DND-41 (cell line): ENCODE results near the gene PRPF39.

Experiments
- ATAC-seq: fragments of 200-7000 bp; cut with Tn5 transposase; 3 replicates; pipeline ENCODE4 v1.9.1; 2021; ENCODE audit warnings: low read depth; ENCODE audit not compliant: insufficient read depth
- DNase-seq: peaks from one replicate; pipeline ENCODE4 v3.0.0-alpha.2; 2020
- H2AFZ ChIP-seq: 2 replicates; pipeline ENCODE4 v1.6.0; 2012; ENCODE audit warnings: low read depth, low read length
- H3K27ac ChIP-seq: 2 replicates; pipeline ENCODE4 v1.5.1; 2012; ENCODE audit warnings: low read length, inconsistent platforms
- H3K27me3 ChIP-seq: fragments of 200-600 bp; sonication (generic); 2 replicates; pipeline ENCODE4 v1.6.0; 2012; ENCODE audit warnings: low read length, mild to moderate bottlenecking, inconsistent platforms; ENCODE audit not compliant: insufficient read depth, poor library complexity
- H3K36me3 ChIP-seq: 2 replicates; pipeline ENCODE4 v1.5.1; 2012; ENCODE audit warnings: low read length, inconsistent platforms; ENCODE audit not compliant: insufficient read depth
- H3K4me1 ChIP-seq: 2 replicates; pipeline ENCODE4 v1.5.1; 2012; ENCODE audit warnings: mild to moderate bottlenecking, low read length; ENCODE audit not compliant: insufficient read depth
- H3K4me2 ChIP-seq: 2 replicates; pipeline ENCODE4 v1.6.0; 2012; ENCODE audit warnings: mild to moderate bottlenecking, moderate library complexity, low read length, inconsistent platforms; ENCODE audit not compliant: insufficient read depth
- H3K4me3 ChIP-seq, 2 experiments: fragments of 200-600 bp in 1 of 2; shearing (Covaris generic) in 1 of 2; 2 replicates each; pipeline ENCODE4 v1.5.1; 2012 to 2016; ENCODE audit warnings: inconsistent platforms in 2 of 2, low read length in 2 of 2, mild to moderate bottlenecking in 2 of 2, low read depth in 1 of 2, moderate library complexity in 1 of 2
- H3K79me2 ChIP-seq: 2 replicates; pipeline ENCODE4 v1.6.0; 2012; ENCODE audit warnings: low read length, inconsistent platforms; ENCODE audit not compliant: insufficient read depth
- H3K9ac ChIP-seq: 2 replicates; pipeline ENCODE4 v1.6.0; 2012; ENCODE audit warnings: low read depth, mild to moderate bottlenecking, inconsistent platforms, low read length, moderate library complexity
- H3K9me3 ChIP-seq: 2 replicates; pipeline ENCODE4 v1.5.1; 2012; ENCODE audit warnings: low read length, moderate library complexity, mild to moderate bottlenecking, inconsistent platforms; ENCODE audit not compliant: insufficient read depth, severe bottlenecking
- H4K20me1 ChIP-seq: 2 replicates; pipeline ENCODE4 v1.6.0; 2012; ENCODE audit warnings: low read length; ENCODE audit not compliant: insufficient read depth
- CTCF ChIP-seq: IDR thresholded peaks from 2 replicates; pipeline ENCODE4 v1.5.1; 2012; ENCODE audit warnings: borderline replicate concordance, low read length, moderate library complexity, mild to moderate bottlenecking; ENCODE audit not compliant: poor library complexity, severe bottlenecking; ENCODE audit errors: extremely low read depth
- EZH2 ChIP-seq: IDR thresholded peaks from 3 replicates; pipeline ENCODE4 v1.6.1; 2012; ENCODE audit warnings: borderline replicate concordance, low read depth, mild to moderate bottlenecking, moderate library complexity, low read length, inconsistent platforms; ENCODE audit not compliant: severe bottlenecking

Gene PRPF39

DNA sequence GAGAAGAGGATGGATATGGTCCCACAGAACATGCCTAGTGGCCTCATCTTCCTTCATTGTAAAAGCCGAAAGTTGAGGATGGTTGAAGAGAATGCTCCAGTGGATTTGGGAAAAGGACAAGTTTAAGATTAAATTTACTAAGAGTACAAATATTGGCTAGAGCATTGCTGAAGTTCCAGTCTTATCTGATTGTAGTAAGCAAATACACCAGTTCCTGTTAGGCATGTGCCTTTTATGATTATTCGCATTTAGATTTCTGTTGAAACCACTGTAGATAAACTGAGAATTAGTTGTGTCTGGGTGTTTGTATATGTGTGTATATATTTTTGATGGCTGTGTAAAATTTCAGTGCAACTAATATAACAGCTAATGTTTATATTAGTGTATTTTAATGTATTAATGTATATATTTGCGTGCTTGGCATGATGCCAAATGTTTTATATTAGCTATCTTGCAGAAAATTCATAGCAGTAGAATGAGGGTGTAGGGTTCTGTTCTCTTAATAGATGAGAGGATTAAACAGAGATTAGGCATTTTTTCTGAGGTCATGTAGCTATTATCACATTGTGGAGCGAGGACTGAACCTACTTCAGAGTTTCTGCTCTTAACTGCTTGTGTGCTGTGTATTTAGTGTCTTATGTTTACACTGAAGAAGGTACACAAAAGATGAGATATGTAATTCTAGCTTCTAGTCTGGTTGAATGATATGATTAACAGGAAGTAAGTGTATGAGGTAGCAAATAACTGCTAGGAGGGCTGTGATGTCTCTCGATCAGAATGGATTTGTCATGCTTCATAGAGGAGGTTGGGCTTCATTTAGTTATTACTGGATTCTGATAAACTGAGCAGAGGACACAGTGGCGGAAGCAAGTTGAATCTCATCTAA, 29.2 kb downstream of the PRPF39 start:
- ATAC-seq (no peak), DNase-seq (no peak)
- H3K4me1 ChIP-seq = no peaks in the 10 kb centered on the region
- no peaks in the 10 kb centered on the region for H3K9me3 ChIP-seq
- H3K4me2 ChIP-seq = no peak overlapping the region
- H4K20me1 ChIP-seq = peaks cover 9% of the 10 kb centered on the region; the same call in 1 of the 2 replicates
- no peaks in the 10 kb centered on the region for H3K27me3 ChIP-seq
- H3K79me2 ChIP-seq = peaks cover 3% of the 10 kb centered on the region
- H3K9ac ChIP-seq = no peak overlapping the region
- no peak overlapping the region for H3K4me3 ChIP-seq
- H2AFZ ChIP-seq = no peak overlapping the region
- peaks cover 97% of the 10 kb centered on the region for H3K36me3 ChIP-seq
- no peak for TF ChIP-seq CTCF
- no peak for TF ChIP-seq EZH2
- H3K27ac ChIP-seq = no peak overlapping the region

- Histone ChIP-seq H3K36me3 (peaks cover 97% of the 10 kb centered on the region), H3K9ac (no peak overlapping the region), H3K27ac (no peak overlapping the region), H3K79me2 (peaks cover 3% of the 10 kb centered on the region), H4K20me1 (peaks cover 9% of the 10 kb centered on the region; the same call in 1 of the 2 replicates), H3K4me2 (no peak overlapping the region), H3K4me1 (no peaks in the 10 kb centered on the region), H2AFZ (no peak overlapping the region), H3K9me3 (no peaks in the 10 kb centered on the region), H3K27me3 (no peaks in the 10 kb centered on the region), H3K4me3 (no peak overlapping the region)
- ATAC-seq (no peak), DNase-seq (no peak)
- no peak for TF ChIP-seq EZH2
These were observed 30.4 kb downstream of the PRPF39 start for GRCh38 chr14:45114327-45114726.

GRCh38 chr14:45118594-45118993, 34.7 kb downstream of the PRPF39 start:
- no peaks in the 10 kb centered on the region for H3K27me3 ChIP-seq
- H3K4me1 ChIP-seq = no peaks in the 10 kb centered on the region
- H3K27ac ChIP-seq = no peak overlapping the region
- peaks cover 1% of the 10 kb centered on the region; the same call in 1 of the 2 replicates for H4K20me1 ChIP-seq
- DNase-seq = no peak
- H3K9ac ChIP-seq = no peak overlapping the region
- H3K36me3 ChIP-seq = peaks cover 89% of the 10 kb centered on the region
- no peak overlapping the region for H3K4me3 ChIP-seq
- no peak overlapping the region for H2AFZ ChIP-seq
- ATAC-seq = no peak
- no peaks in the 10 kb centered on the region for H3K9me3 ChIP-seq
- H3K79me2 ChIP-seq = peaks cover 2% of the 10 kb centered on the region; the same call in 1 of the 2 replicates
- H3K4me2 ChIP-seq = no peak overlapping the region
- no peak for TF ChIP-seq EZH2
- no peak for TF ChIP-seq CTCF

DNA sequence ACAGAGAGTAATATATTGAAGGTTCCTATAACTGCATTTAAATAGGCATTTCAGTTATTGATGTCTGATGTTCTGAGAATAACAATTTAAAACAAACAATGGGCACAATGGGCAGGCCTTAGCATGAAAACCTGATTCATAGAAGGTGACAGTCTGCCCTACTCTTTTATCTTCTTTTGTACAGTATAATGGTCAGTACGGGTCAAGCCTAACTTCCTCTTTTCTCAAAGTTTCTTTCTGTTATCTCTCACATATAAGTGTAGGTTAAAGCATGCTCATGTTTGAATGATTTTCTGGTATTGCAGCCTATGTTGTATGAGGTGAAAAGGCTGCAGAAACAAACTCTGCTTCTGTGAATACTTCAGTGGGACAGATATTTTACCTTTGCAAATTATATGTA, 36.2 kb downstream of the PRPF39 start:
- TF ChIP-seq CTCF = no peak
- TF ChIP-seq EZH2 = no peak
- Histone ChIP-seq H4K20me1 (no peaks in the 10 kb centered on the region), H3K4me1 (no peaks in the 10 kb centered on the region), H3K36me3 (peaks cover 85% of the 10 kb centered on the region), H3K9me3 (no peaks in the 10 kb centered on the region), H3K79me2 (no peaks in the 10 kb centered on the region), H3K4me2 (no peak overlapping the region), H3K9ac (no peak overlapping the region), H3K4me3 (no peak overlapping the region), H3K27me3 (no peaks in the 10 kb centered on the region), H2AFZ (no peak overlapping the region), H3K27ac (no peak overlapping the region)
- no peak for ATAC-seq
- no peak for DNase-seq
